Stimulated activated CD4-positive, alpha-beta T cell treated with anti-CD3 and anti-CD28 coated beads, Interleukin-1b, Interleukin-23, amount 100 ng/mL, for 4 hours (primary cell): ENCODE results near the gene AKT2.
A peak's percentile ranks its signal among the peaks of the same experiment; 100 is the strongest.
"Not testable (repeated sequence)": the region's sequence is repeated elsewhere in the genome, so short reads cannot be mapped to it uniquely, and the experiment has no call there.

Source experiments
- DNase-seq, 2 donors: peaks; one replicate each; pipeline ENCODE4 v3.0.0-alpha.2; 2020; ENCODE audit warnings: low read depth in 2 of 2

Gene AKT2

DNA sequence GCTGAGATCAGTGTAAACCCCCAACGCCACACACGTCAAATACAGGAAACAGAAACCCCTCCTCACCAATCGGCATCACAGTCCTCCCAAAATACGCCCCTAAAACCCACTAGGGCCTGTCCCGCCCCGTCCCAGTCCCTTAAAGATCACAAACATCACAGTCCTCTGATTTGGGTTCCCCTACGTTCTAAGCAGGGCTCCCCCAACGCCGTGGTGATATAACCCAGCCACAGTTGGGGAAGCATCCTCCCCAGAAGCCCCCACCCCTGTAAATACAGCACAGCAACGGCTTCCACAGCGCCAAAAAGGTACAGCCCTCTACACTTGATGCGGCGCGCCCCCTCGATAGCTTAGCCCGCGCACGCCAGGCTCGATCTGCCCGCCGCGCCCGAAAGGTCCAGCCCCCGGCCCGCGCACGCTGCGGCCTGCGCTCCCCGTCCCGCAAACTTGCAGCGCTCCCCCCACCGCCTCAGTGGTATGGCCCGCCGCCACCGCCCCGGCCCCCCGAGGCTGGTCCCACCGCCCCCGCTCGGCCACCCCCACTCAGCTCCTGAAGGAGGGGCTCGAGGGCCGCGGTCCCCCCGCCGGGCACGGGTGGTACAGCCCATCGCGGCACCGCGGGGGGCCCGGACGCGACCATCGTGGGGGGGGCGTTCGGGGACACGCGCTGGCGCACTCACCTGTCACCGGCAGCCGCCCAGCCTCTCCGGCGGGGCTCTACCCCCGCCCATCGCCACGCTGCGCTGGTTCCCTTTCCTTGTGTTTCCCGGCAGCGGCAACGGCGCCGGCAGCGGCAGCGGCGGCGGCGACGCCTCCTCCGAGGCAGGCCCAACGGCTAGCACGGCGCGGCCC lies at the start of gene AKT2:
AKT2 (minus strand) TSS at position 845 of the 852 bp plus-strand sequence. CDS start 20,078 bp downstream, outside the sequence.
- peak; percentile 63 to 66 for DNase-seq

GRCh38 chr19:40333083-40333482 lies 47.9 kb upstream of the AKT2 start:
- DNase-seq, result not testable (repeated sequence)

DNA sequence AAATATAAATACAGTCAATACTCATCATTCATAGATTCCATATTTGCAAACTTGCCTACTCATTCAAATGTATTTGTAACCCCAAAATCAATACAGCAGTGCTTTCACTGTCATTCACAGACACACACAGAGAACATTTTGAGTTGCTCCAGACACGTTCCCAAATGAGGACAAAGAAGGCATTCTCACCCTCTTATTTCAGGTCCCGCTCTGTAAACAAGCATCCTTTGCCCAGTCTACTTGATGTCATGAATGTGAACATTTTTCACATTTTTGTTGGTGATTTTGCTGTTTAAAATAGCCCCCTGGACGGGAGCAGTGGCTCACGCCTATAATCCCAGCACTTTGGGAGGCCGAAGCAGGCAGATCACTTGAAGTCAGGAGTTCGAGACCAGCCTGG lies 47.5 kb upstream of the AKT2 start:
- DNase-seq, result no peak

DNA sequence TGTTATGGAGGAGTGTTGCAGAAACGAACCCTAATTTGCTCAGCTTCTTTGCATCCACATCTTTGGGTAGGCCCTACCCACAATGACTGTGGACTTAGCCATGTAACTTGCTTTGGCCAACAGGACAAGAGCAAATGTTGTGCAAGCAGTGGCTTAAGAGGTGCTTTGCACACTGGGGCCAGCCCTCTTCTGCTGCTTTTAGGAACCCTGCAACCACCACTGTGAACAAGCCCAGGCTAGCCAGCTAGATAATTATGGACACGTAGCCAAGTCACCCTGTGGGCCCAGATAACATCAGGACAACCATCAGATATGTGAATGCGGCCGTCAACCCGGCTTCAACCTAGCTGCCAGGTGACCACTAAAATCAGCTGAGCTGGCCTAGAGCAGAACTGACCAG lies 45.9 kb upstream of the AKT2 start:
- no peak for DNase-seq

GRCh38 chr19:40326201-40326600 lies 41.1 kb upstream of the AKT2 start:
- DNase-seq, result no peak

GRCh38 chr19:40323705-40324104 lies 38.6 kb upstream of the AKT2 start:
- no peak for DNase-seq

GRCh38 chr19:40322951-40323615 lies 37.9 kb upstream of the AKT2 start:
- DNase-seq, result no peak

DNA sequence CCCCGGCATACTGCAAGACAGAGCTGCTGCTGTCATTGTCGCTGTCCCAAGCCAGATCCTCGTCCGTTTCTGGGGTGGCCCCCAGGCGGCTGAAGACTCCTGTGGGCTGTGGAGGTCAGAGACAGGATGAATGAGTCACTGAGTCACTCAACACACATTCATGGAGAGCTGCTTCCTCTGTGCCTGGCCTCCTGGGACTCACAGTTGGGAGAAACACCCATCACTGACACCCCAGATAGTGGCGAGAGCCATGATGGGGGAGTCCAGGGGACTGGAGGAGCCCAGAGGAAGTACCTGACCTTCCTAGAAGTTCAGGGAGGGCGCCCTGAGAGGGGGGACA lies 37.1 kb upstream of the AKT2 start:
- no peak for DNase-seq

GRCh38 chr19:40321566-40322270 lies 36.6 kb upstream of the AKT2 start:
- DNase-seq, result no peak

GRCh38 chr19:40321076-40321475 lies 35.9 kb upstream of the AKT2 start:
- no peak for DNase-seq

- no peak for DNase-seq
Measured at GRCh38 chr19:40320558-40320935, 35.4 kb upstream of the AKT2 start.

DNA sequence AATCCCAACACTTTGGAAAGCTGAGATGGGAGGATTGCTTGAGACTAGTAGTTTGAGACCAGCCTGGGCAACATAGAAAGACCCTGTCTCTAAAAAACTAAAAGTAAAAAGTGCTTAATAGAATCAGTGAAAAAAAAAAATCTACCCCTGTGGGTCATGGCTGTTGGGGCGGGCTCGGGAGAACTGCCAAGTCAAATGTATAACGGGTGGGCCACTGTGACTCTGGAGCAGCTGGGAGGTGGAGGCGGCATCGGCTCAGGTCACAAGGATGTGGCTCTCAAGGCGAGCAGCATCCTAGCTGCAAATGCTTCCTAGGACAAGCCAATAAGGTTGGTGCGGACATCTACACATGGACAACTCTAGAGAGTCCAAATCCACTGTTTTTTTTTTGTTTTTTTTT lies 32.2 kb upstream of the AKT2 start:
- DNase-seq, result no peak

GRCh38 chr19:40315812-40316470 lies 30.8 kb upstream of the AKT2 start:
- DNase-seq, result no peak

- DNase-seq, result no peak
Measured at GRCh38 chr19:40314656-40315055, 29.5 kb upstream of the AKT2 start.

DNA sequence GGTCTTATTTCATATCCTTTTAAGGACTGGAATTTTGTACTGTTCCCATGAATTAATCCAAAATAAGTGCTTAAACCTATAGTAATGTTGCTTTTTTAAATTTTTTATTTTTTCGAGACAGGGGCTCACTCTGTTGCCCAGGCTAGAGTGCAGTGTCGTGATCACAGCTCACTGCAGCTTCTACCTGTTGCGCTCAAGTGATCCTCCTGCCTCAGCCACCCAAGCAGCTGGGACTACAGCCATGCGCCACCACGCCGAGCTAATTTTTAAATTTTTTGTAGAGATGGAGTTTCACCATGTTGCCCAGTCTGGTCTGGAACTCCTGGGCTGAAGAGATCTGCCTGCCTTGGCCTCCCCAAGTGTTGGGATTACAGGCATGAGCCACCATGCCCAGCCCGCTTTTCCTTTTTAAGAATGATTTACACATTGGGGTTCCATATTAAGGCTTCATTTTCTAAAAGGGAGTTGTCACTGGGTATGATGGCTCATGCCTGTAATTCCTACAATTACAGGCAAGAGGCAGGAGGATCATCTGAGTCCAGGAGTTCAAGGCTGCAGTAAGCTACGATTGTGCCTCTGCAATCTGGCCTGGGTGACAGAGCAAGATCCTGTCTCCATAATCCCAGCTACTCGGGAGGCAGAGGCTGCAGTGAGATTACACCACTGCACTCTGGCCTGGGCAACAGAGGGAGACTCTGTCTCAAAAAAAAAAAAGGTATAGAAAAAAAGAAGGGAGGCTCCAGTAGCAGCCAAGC lies 28.3 kb upstream of the AKT2 start:
- no peak for DNase-seq

DNA sequence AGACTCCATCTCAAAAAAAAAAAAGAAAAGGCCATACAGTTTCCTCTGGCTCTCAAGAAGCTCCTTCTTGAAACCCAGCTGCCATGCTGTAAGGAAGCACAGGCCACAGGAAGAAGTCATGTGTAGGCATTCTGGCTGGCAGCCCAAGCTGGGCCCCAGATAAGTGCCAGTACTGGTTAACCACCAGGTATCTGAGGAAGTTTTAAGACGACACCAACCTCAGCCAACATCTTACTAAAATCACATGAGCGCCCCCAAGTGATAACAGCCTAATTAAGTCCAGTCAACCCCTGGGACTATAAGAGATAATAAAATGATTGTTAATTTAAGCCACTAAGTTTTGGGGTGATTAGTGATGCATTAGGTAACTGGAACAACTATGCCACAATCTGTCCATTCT lies 27.4 kb upstream of the AKT2 start:
- no peak for DNase-seq

GRCh38 chr19:40309666-40310065 lies 24.5 kb upstream of the AKT2 start:
- DNase-seq, result no peak

GRCh38 chr19:40305403-40305802 lies 20.3 kb upstream of the AKT2 start:
- DNase-seq, result peak; percentile 54 to 65

DNA sequence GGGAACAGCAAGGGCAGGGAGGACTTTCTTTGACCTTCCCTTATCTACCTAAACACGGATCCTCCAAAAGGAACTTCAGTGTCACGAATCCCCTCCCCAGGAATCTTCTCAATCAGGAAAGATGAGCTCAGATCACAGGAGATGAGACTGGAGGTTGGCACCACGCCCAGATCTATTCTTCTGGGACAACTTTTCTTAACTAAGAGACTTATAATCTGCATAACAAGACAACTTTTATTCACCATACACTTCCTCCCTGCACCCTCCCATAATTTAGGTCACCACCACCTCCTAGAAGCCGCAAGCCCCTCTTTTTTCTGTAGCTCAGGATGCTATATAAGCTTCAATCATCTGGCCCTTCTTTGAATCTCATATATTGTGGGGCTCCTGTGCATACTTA lies 19.2 kb upstream of the AKT2 start:
- no peak for DNase-seq

DNA sequence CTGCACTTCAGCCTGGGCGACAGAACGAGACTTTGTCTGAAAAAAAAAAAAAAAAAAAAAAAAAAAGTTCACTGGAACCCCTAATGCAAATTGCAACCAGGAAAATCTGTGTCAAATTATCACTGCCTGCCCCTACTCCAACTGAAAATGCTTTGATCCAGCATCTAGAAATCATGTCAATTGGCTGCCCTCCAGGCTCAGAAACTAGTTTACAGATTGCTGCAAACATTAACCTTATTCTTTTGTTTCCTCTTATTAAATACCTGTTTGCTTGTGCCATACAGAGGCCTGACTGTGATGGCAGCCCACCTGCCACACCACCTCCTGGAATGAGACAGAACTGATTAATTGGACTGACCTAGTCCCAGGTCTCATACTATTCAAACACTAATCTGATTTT lies 18.6 kb upstream of the AKT2 start:
- no peak for DNase-seq

GRCh38 chr19:40302224-40303011 lies 17.3 kb upstream of the AKT2 start:
- no peak for DNase-seq
